Suprapubic skin (tissue), 3 donors: ENCODE results near the gene DTYMK.

Source experiments
- EP300 ChIP-seq: sonication (generic); formaldehyde crosslinking; IDR thresholded peaks from one replicate; pipeline ENCODE4 v1.6.1; 2017; ENCODE audit warnings: antibody characterized with exemption
- TF ChIP-seq, protein P1 (sequence below), 2 donors: fragments of 200-600 bp in 1 of 2; fragments of 450-650 bp in 1 of 2; sonication (generic) in 1 of 2; IDR thresholded peaks; one replicate each; pipeline ENCODE4 v1.5.1; 2016 to 2019; ENCODE audit warnings: antibody characterized with exemption in 2 of 2, mild to moderate bottlenecking in 1 of 2, moderate library complexity in 1 of 2

DNA sequence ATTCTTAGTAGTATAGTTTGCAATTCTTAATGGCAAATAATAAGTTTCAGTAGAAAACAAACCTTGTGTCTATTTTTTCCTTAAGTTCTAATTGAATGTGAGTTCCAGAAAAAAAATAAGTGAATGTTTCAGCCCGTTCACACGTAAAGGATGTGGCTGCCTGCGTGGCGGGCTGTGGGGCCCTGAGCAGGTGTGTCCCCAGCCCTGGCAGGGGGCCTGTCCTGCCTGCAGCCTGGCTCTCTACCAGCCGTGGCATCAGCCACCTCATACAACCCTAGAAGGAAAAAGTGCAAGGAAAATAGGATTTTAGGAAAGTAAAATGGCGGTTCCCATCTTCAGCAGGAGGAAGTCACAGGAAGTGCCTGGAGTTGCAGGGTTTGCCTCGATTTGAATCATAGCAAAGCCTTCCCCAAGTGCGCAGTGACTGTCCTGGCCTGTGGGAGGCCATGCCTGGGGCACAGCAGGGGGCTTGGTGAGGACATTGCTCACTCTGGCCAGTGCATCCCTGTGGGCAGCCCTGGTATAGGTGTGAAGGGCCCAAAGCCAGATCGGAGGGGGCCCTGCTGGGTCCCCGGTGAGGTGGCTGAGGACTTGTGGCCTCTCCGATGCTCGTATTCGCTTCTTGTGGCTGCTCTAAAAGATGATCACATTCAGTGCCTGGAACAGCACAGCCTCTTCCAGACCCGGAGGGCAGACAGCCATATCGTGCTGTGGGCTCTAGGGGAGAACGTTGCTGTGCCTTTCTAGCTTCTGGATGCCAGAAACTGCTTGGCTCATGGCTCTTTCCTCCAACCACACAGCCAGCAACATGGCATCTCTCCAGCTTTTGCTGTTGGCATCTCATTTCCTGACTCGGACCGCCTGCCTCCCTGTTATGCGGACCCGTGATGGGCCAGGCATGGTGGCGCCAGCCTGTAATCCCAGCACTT lies 12.6 kb downstream of the DTYMK start:
- TF ChIP-seq, protein P1, sequence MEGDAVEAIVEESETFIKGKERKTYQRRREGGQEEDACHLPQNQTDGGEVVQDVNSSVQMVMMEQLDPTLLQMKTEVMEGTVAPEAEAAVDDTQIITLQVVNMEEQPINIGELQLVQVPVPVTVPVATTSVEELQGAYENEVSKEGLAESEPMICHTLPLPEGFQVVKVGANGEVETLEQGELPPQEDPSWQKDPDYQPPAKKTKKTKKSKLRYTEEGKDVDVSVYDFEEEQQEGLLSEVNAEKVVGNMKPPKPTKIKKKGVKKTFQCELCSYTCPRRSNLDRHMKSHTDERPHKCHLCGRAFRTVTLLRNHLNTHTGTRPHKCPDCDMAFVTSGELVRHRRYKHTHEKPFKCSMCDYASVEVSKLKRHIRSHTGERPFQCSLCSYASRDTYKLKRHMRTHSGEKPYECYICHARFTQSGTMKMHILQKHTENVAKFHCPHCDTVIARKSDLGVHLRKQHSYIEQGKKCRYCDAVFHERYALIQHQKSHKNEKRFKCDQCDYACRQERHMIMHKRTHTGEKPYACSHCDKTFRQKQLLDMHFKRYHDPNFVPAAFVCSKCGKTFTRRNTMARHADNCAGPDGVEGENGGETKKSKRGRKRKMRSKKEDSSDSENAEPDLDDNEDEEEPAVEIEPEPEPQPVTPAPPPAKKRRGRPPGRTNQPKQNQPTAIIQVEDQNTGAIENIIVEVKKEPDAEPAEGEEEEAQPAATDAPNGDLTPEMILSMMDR (IDR thresholded peaks at IDR 0.05): no peak
- no peak for TF ChIP-seq EP300
